HepG2 (cell line): Measurements from ENCODE around the gene MBLAC1. TPM values are rescaled to one million over a fixed set of nuclear protein-coding genes. Genes with fewer than 3 reads are reported as not detected.

Experiments used
- ISL2 ChIP-seq: sonication (generic); formaldehyde crosslinking; IDR thresholded peaks from 2 replicates; pipeline ENCODE4 v1.5.0; 2020; ENCODE audit warnings: missing genetic modification reagents
- RERE ChIP-seq: IDR thresholded peaks from 2 replicates; pipeline ENCODE4 v1.6.1; 2016; ENCODE audit warnings: low read depth, missing genetic modification reagents, missing compliant biosample characterization
- polyA plus RNA-seq, 8 experiments: library from polyadenylated mRNA; depleted of rRNA in 3 of 8; stranded (reverse) in 7 of 8; unstranded in 1 of 8; fragments of >200 nt; fragmentation: Illumina TruSeq in 4 of 8; extraction: Trizol in 4 of 8; gene quantifications; 2 replicates each; pipeline versions ENCODE4 v1.2.1 to v1.2.3, GENCODE V29; 2011 to 2016; ENCODE audit warnings: low read depth in 4 of 8, missing spikeins in 1 of 8, mixed read lengths in 1 of 8; ENCODE audit not compliant: insufficient read depth in 1 of 8
- total RNA-seq, 5 experiments: library from RNA; depleted of rRNA; stranded (reverse); fragments of >200 nt; fragmentation: Illumina TruSeq; extraction: Trizol; gene quantifications; 2 replicates each; pipeline ENCODE4 v1.2.3, GENCODE V29; 2016; ENCODE audit warnings: low read depth in 1 of 5
- TF ChIP-seq, protein P1 (sequence below): sonication (generic); formaldehyde crosslinking; IDR thresholded peaks from 2 replicates; pipeline ENCODE4 v1.4.0; 2020; ENCODE audit warnings: missing genetic modification reagents
- TF ChIP-seq, protein P2 (sequence below): sonication (generic); formaldehyde crosslinking; IDR thresholded peaks from 2 replicates; pipeline ENCODE4 v1.4.0; 2020; ENCODE audit warnings: missing genetic modification reagents, borderline replicate concordance

MBLAC1 gene
- total and polyA plus RNA-seq, 2 of the 13 experiments (the other 11 are each of a cell fraction or from before 2014, with no cell fraction given), result 0.79 to 2.1 TPM

GRCh38 chr7:100148559-100149328 lies 22.0 kb downstream of the MBLAC1 start, which contains the start of gene LAMTOR4 (continued):
- TF ChIP-seq, protein P1, sequence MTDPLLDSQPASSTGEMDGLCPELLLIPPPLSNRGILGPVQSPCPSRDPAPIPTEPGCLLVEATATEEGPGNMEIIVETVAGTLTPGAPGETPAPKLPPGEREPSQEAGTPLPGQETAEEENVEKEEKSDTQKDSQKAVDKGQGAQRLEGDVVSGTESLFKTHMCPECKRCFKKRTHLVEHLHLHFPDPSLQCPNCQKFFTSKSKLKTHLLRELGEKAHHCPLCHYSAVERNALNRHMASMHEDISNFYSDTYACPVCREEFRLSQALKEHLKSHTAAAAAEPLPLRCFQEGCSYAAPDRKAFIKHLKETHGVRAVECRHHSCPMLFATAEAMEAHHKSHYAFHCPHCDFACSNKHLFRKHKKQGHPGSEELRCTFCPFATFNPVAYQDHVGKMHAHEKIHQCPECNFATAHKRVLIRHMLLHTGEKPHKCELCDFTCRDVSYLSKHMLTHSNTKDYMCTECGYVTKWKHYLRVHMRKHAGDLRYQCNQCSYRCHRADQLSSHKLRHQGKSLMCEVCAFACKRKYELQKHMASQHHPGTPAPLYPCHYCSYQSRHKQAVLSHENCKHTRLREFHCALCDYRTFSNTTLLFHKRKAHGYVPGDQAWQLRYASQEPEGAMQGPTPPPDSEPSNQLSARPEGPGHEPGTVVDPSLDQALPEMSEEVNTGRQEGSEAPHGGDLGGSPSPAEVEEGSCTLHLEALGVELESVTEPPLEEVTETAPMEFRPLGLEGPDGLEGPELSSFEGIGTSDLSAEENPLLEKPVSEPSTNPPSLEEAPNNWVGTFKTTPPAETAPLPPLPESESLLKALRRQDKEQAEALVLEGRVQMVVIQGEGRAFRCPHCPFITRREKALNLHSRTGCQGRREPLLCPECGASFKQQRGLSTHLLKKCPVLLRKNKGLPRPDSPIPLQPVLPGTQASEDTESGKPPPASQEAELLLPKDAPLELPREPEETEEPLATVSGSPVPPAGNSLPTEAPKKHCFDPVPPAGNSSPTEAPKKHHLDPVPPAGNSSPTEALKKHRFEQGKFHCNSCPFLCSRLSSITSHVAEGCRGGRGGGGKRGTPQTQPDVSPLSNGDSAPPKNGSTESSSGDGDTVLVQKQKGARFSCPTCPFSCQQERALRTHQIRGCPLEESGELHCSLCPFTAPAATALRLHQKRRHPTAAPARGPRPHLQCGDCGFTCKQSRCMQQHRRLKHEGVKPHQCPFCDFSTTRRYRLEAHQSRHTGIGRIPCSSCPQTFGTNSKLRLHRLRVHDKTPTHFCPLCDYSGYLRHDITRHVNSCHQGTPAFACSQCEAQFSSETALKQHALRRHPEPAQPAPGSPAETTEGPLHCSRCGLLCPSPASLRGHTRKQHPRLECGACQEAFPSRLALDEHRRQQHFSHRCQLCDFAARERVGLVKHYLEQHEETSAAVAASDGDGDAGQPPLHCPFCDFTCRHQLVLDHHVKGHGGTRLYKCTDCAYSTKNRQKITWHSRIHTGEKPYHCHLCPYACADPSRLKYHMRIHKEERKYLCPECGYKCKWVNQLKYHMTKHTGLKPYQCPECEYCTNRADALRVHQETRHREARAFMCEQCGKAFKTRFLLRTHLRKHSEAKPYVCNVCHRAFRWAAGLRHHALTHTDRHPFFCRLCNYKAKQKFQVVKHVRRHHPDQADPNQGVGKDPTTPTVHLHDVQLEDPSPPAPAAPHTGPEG, result no peak
- TF ChIP-seq ISL2 (CRISPR knock-in tag) (peak; percentile 42; the same call in 1 of the 2 replicates), RERE (CRISPR knock-in tag) (no peak)
- TF ChIP-seq, protein P2, sequence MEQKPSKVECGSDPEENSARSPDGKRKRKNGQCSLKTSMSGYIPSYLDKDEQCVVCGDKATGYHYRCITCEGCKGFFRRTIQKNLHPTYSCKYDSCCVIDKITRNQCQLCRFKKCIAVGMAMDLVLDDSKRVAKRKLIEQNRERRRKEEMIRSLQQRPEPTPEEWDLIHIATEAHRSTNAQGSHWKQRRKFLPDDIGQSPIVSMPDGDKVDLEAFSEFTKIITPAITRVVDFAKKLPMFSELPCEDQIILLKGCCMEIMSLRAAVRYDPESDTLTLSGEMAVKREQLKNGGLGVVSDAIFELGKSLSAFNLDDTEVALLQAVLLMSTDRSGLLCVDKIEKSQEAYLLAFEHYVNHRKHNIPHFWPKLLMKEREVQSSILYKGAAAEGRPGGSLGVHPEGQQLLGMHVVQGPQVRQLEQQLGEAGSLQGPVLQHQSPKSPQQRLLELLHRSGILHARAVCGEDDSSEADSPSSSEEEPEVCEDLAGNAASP (CRISPR knock-in tag), result peak; percentile 43; the same call in 1 of the 2 replicates
- TF ChIP-seq, all 625 proteins: peak for 224
